Stimulated activated CD8-positive, alpha-beta memory T cell treated with anti-CD3 and anti-CD28 coated beads, Interleukin-7, amount 100 ng/mL, for 48 hours (primary cell): Measurements from ENCODE around the gene NPNT.

Experiments used
- DNase-seq, 2 donors: peaks; one replicate each; pipeline ENCODE4 v3.0.0-alpha.2; 2020; ENCODE audit warnings: low read depth in 1 of 2; ENCODE audit errors: extremely low read depth in 1 of 2

The NPNT gene

DNA sequence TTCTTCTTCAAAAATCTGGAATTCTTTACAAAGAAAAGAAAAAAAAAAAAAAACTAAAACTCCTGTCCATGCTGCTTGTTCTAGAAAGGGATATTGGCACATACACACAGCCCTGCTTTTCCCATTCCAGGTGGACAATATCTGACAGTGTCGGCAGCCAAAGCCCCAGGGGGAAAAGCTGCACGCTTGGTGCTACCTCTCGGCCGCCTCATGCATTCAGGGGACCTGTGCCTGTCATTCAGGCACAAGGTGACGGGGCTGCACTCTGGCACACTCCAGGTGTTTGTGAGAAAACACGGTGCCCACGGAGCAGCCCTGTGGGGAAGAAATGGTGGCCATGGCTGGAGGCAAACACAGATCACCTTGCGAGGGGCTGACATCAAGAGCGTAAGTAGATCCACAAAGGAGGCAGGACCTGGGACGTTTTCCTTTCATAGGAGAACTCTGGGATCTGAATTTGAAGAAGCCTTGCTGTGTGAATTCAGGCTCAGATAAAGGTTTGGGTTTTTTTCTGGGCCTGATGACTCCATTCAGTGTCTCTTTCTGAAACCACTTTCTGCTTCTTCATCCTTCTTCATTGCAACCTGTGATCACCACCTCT lies 71.9 kb downstream of the NPNT start:
- DNase-seq, result no peak

DNA sequence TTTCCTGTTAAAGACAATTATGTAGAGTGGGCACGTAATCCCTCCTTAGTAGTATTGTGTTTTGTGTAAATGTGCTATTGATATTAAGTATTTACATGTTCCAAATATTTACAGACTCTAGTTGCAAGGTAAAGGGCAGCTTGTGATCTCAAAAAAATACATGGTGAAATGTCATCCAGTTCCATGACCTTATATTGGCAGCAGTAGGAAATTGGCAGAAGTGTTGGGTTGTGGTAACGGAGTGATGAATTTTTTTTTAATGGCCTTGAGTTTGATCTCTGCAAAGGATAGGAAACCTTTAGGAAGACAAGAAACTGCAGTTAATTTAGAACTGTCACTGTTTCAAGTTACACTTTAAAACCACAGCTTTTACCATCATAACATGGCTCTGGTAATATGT lies 74.3 kb downstream of the NPNT start:
- no peak for DNase-seq

DNA sequence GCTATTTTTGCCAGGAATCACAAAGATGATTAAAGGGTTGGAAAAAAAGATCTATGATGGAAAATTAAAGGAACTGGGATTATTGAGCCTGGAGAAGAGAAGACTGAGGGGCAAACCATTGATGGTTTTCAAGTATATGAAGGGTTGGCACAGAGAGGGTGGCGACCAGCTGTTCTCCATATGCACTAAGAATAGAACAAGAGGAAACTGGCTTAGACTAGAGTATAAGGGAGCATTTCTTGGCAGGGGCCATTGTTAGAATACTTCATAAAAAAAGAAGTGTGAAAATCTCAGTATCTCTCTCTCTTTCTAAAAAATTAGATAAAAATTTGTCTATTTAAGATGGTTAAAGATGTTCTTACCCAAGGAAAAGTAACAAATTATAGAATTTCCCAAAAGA lies 75.1 kb downstream of the NPNT start:
- no peak for DNase-seq

DNA sequence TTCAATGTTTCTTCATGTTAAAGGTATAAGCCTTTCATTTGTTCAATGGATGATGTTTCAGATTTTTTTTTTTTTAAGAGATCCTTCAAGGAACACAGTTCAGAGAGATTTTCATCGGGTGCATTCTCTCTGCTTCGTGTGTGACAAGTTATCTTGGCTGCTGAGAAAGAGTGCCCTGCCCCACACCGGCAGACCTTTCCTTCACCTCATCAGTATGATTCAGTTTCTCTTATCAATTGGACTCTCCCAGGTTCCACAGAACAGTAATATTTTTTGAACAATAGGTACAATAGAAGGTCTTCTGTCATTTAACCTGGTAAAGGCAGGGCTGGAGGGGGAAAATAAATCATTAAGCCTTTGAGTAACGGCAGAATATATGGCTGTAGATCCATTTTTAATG lies 75.8 kb downstream of the NPNT start:
- DNase-seq, result no peak

DNA sequence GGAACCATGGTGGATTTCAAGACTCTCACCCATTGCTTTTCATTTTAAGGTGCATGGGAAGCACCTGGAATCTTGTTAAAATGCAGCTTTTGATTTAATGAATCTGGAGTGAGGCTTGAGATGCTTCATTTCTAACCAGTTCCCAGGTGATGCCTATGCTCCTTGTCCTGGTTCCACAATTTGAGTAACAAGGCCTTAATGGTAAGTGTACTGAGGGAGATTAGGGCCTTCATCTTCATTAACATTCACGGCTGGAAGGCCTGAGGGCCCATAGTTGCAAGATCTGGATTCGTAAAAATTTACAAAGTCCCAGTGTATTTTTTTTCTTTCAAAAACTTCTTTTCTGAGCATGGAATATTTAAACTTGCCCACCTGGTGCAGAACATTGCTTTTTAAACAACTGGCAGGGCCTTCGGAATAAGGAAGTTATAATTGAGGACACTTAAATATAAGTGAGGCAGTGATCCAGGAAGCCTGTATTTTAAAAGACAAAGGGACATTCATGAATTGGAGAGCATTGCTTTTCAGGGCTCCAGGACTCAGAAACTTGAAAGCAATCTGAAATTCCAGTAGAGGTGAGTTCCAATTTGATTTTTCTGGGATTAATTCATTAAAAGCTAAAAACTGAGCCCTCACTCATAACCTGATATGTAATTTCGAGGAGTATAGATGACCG lies 77.8 kb downstream of the NPNT start:
- DNase-seq, result no peak

DNA sequence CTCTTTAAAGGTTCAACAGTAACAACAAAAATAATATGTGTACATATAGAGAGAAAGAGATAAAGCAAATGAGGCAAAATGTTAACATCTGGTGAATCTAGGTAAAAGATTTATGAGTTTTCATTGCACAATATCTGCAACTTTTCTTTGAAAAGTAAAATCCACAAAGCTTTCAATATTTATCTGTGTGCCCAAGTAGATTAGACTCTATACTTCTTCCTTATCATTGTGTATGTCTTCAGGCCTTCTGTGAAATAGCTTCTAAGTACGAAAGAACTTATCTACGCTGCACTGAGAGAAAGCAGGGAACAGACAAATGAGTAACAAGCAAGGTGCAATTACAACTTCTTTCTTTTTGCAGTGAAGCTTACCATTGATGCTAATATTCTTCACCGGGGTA lies 81.6 kb downstream of the NPNT start:
- DNase-seq, result no peak

DNA sequence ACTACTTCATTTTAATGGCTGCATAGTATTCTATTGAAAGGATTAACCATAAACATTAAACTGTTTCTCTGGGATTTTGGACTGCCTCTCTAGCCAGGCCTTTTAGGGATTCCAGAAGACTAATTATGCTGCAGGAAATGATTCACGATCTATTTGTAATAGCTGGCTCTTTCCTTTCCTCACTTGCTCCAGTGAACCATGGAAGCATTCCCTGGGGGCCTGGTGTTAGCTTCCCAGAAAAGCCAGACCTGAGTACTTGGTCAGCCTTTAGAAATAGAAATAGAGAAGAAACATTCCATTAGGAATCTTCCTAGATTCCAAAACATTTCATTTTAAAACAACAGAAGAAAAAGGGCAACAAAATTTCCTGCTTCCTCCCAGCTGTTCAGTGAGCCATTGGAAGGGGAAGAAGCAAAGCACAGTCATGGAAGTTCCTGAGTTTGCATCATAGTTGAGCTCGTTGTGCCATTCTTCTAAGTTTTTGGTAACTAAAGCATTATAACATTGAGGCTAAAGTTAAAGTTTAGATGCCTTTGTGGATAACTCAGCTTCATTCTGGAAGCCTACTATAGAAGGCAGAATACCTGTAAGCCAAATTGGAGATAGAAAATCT lies 83.5 kb downstream of the NPNT start:
- no peak for DNase-seq

DNA sequence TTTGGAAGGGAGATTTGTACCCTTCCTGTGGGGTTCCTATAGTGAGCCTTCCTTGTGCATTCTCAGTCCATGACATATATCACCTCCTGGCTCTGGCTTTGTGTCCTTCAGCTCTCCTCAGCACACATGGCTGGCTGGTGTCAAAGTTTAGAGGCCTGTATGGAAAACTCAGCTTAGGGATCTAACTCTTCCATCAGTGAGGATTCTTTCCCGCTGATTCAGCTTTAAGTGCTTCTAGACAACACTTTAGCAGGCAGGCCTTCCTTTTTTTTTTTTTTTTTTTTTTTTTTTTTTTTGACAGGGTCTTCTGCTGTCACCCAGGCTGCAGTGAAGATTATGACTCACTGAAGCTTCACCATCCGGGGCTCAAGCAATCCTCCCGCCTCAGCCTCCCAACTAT lies 84.2 kb downstream of the NPNT start:
- no peak for DNase-seq

DNA sequence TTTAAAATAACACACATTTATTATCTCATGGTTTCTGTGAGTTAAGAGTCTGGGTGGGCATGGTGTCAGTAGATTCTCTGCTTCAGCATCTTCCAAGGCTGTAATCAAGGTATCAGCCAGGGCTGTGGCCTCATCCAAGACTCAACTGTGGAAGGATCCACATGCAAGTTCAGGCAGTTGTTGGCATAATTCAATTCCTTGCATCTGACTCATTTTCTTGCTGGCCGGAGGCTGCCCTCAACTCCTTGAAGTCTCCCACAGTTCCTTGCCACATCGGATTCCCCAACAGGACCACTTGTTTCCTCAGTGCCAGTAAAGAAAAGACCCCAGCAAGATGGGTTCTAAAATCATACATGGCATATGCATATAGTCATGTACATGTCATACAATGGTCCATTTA lies 93.4 kb downstream of the NPNT start:
- DNase-seq, result no peak

DNA sequence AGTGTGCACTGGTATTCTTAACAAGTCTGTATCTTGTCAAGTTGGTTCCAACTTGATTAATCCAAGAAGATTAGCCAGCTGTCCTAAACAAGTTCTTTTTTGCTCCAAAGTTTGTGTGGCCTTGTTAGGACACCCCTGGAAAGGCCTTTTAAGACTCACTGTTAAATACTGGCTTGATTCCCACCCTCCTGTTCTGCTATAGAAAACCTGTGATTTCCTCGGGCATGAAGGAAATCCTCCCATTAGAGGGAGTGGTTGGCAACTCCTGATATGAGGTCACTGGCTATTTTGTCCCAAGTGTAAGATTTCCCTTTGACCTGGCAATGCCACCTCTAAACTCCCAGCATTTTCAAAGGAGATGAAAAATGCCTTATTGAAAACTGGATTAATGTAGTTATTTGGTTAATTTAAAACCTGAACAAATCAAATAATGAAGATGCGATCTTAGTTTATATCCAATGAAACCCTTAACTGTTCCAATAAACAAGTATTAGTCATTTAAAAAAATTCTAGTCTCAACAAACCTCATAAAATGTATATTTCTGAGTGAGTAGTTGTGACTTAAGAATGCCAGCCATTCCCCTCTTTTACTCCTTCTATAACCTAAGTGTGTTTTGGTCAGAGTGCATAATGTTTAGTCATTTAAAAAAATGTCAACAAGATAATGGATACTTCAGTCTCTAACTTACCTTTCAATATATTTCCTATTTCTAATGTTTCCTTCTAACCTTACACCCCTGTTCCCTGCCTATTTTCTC lies 94.4 kb downstream of the NPNT start:
- DNase-seq, result no peak

DNA sequence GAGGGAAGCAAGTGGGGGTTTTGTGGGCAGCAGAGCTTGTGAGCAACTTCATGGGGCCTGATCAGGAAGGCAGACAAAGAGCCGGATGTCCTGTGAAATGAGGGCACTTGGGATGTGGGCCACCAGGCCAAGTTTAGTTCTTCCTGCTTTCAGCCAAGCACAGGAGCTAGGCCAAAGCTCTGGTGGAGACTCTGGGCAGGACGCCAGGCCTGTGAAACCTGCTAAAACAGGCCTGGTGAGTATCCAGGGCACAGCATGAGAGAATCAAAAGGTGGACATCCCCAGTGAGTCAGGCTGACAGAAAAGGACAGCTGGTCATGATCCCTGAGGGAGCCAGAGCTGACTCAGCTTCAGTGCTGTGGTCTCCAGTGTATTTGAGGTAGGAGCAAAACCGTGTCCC lies 95.7 kb downstream of the NPNT start:
- DNase-seq, result no peak

DNA sequence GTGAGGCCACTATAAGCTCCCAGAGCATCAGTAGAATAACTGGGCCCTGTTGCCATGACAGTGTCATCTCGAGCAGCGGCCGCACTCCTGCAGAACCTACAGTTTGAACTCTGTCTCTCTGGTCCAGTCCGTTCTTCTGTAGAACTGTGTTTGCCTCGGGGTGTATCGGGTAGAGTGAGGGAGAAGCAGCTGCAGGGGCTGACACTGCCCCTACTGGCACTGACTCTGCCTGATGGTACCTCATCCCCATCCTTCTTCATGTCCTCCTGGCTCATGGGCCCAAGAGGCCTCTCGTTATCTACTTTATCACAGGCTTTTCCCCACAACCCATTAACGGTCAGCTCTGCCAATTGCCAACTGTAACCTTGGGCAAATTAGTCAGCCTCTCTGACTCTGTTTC lies 96.5 kb downstream of the NPNT start:
- no peak for DNase-seq

DNA sequence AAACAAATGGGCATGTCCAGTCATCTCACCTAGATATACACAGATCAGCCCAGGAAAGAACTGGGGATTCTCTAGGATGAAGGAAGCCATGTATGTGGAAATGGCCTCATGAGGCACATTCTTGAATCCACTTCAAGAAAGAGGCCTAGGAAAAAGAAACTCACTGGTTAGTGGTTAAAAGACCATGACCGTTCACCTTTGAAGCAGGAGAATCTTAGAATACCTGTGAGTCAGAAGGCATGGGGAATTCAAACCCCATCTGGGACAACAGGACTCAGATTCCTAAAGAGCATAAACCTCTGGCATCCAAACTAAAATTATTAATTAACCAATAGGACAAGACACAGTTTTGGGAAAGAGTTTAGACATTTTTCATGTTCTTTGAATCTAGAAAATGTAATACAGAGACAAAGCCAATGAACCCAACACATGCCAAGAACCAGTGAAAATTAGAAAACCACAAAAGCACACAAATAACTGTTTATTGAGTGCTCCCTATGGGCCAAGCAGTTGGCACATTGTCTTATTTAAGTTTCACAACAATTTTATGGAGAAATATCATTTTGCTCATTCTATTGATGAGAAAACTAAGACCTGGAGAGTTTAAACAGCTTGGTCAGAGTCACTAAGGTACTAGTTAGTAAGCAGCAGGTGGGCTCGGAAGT lies 97.5 kb downstream of the NPNT start:
- DNase-seq, result no peak

DNA sequence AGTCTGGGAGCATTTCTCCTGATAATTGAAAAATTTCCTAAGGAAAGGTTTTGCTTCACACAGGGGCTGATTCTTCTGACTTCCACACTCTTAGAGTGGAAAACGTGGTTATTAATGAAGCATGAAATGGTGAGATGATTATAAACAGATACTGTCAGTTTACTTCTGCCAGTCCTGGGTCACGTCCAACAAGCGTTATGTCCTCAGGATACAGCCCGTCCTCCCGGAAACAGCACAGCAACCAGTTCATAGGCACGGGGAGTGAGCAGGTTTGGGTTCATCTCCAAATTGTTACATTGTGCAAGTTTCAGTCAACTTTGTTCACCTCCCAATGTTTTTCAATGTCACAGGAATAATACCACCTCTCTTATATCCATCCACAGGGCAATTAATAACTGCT lies 98.8 kb downstream of the NPNT start:
- DNase-seq, result no peak

DNA sequence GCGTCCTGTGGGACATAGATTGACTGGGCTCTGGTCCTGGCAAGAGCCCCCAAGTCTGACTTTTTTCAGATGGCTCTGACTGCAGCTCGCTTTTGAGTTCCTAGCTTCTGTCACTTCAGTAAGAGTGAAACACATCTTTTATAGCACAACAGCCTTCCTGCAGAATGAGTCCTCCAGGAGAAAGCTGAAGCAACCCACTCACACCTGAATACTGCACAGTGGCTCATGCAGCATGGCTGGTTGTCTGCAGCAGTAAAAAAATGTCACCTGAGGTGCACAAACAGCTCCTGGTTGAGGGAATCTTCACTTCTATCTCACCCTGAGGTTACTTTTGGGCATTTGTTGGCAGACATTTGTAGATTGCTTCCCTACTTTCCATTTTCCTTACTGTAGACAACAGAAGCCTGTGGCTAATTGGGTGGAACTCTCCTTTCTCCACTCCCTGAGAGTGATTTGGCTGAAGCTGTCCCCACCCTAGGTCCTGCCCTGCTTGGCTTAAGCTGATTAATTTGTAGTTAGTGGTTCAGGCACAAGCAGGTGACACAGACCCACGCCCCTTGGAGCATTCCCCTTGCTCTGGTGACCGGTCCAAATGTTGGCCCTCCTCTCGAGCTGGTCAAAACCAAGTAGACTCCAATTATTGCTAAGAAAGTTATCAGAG lies 99.7 kb downstream of the NPNT start:
- DNase-seq, result no peak

DNA sequence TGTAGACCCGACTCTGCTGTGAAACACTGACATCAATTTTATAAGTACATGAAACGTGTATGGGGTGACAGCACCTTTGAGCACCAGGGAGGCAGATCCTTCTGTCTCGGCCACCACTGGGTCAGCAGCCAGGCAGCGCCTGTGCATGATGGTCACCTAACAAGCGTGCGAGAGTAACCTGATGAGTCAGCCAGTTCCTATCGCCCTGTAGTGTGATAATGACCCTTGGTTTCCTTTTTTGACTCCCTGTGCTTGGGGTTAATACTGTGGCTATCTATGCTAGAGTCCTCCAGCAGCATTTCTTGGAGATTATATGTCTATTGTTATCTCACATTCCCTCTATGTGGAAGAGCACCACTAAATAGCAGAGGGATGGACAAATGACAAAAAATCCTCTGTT lies 101.6 kb downstream of the NPNT start:
- DNase-seq, result no peak

DNA sequence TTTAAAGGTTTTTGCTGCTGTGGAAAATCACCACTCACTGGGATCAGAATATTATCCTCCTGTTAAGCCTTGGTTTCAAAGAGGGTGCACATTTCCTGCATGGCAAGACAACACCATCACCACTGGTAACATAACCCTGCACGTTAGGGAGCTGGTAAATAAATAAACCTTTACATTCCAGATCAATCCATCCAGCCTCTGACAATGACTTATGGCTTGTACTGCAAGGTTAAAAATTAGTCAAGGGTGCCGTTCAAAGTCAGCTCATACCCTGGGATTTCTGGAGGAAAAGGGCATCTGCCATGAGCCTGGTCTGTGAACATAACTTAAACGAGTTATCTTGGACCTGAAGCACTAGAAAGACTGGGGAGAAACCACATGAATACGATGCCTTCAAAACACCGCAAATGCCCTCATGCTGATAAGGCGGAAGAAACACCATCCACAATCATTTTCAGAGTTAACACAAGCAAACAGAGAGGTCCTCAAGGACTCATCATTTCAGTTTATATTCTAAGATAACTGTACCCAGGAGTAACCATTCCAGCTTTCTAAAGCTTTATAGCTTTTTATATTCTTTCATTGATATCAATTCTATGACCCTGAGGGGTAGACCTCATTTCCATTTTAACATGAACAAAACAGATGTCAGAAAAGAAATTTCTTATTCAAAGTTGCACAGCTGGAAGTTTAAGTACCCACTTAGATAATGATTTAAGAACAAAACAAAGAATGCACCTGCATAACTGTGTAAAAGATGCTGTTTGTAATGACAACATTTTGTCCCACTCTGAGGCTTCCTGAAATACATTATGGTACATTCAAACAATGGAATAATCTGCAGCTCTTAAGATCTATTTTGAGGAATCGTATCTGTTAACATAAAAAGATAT lies 103.1 kb downstream of the NPNT start:
- DNase-seq, result no peak

DNA sequence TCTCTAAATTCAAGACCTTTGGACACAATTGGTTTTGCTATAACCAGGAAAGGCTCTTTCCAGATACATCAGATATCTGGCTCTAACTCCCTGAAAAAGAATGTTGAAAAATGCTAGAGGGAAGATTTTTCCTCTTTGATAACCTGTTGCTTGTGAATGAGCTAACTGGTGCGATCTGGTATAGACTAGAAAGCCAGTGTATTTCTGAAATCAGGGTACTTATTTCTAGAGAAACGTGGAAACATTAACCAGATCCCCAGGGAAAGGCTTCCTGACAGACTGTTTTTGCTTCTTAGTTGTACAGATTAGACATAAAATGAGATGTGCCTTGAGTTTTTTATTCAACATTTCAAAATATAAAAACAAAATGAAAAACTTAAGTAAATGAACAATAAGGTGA lies 107.7 kb downstream of the NPNT start:
- DNase-seq, result no peak

DNA sequence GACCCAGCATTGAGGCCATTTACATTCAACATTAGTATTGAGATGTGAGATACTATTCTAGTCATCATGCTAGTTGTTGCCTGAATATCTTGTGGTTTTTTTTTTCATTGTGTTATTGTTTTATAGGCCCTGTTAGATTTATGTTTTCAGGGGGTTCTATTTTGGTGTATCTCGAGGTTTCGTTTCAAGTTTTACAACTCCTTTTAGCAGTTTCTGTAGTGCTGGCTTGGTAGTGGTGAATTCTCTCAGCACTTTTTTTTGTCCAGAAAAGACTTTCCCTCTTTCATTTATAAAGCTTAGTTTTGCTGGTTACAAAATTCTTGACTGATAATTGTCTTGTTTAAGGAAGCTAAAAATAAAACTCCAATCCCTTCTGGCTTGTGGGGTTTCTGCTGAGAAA lies 115.5 kb downstream of the NPNT start:
- no peak for DNase-seq

DNA sequence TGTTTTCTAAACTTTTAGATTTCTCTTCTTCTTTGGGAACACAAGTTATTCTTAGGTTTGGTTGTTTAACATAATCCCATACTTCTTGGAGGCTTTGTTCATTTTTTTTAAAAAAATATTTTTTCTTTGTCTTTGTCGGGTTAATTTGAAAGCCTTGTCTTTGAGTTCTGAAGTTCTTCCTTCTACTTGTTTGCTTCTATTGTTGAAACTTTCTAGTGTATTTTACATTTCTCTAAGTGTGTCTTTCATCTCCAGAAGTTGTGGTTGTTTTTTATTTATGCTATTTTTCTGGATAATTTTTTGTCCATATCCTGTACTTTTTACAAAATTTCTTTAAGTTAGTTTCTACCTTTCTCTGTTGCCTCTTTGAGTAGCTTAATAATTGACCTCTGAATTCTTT lies 116.1 kb downstream of the NPNT start:
- no peak for DNase-seq
